ENCODE data around the gene TDRD9.

Gene TDRD9

DNA sequence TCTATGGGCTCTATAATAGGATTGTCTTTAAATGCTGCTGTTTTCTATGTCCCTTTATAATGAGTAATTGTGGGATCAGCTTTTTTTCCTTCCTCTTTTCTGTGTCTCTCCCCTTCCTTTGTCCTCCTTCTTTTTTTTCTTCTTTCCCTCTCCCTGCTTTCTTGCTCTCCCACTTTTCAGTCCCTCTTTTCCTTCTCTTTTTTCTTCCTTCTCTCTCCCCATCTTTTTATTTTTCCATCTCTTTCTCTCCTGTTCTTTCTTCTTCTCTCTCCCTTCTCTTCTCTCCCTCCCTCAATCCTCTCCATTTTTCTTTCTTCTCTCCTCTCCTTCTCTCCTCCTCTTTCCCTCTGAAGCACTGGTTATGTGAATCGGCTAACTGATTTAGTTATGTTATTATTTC, 76.6 kb downstream of the TDRD9 start:
- TF ChIP-seq, protein P1, sequence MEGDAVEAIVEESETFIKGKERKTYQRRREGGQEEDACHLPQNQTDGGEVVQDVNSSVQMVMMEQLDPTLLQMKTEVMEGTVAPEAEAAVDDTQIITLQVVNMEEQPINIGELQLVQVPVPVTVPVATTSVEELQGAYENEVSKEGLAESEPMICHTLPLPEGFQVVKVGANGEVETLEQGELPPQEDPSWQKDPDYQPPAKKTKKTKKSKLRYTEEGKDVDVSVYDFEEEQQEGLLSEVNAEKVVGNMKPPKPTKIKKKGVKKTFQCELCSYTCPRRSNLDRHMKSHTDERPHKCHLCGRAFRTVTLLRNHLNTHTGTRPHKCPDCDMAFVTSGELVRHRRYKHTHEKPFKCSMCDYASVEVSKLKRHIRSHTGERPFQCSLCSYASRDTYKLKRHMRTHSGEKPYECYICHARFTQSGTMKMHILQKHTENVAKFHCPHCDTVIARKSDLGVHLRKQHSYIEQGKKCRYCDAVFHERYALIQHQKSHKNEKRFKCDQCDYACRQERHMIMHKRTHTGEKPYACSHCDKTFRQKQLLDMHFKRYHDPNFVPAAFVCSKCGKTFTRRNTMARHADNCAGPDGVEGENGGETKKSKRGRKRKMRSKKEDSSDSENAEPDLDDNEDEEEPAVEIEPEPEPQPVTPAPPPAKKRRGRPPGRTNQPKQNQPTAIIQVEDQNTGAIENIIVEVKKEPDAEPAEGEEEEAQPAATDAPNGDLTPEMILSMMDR (IDR thresholded peaks at IDR 0.05; ENCODE audit: extremely low read depth, insufficient read depth, missing control alignments), result no peak
- no peak for DNase-seq (ENCODE audit: low spot score)
- in situ Hi-C loops (cut with MboI; ENCODE audit: low pct_unique_long_range_greater_than_20kb, low sequenced_read_pairs, unreplicated experiment), result no loop called here

DNA sequence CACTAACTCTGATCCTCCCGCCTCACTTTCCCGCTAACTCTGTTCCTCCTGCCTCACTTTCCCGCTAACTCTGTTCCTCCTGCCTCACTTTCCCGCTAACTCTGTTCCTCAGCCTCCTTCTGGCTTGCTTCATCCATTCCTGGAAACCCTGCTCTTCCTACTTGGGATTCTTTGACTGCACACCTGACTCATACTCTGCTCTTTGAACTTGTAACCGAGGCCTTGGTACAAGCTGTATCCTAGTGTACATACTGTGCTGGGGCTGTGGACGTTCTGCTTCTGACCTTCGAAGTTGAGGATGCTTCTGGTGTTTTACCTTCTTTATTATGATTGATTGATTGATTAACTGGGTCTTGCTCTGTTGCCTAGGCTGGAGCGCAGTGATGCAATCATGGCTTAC, 77.2 kb downstream of the TDRD9 start:
- TF ChIP-seq, protein P1 (IDR thresholded peaks at IDR 0.05; ENCODE audit: extremely low read depth, insufficient read depth, missing control alignments), result no peak
- DNase-seq (ENCODE audit: low spot score), result no peak
- in situ Hi-C loops (cut with MboI; ENCODE audit: low pct_unique_long_range_greater_than_20kb, low sequenced_read_pairs, unreplicated experiment), result no loop called here

DNA sequence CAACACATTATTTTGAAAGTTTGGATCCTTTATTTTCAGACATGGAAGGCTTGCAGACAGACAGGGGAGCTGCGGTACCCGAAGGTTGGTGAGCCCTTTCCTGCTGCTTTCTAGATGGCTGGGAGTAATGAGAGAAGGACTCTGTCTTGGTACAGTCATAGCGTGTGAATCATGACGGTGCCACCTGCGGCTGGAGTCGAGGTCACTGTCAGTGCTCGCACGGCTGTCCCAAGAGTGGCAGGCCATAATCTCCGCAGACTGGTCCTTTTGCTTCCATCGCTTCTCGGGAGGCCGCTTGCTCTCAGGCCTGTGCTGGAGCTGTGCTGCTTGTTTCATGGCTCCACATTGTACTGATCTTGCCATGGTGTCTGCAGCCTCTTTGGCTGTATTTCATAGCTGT, 78.9 kb downstream of the TDRD9 start:
- TF ChIP-seq, protein P1 (IDR thresholded peaks at IDR 0.05; ENCODE audit: extremely low read depth, insufficient read depth, missing control alignments), result no peak
- no peak for DNase-seq (ENCODE audit: low spot score)
- in situ Hi-C loops (cut with MboI; ENCODE audit: low pct_unique_long_range_greater_than_20kb, low sequenced_read_pairs, unreplicated experiment), result no loop called here

DNA sequence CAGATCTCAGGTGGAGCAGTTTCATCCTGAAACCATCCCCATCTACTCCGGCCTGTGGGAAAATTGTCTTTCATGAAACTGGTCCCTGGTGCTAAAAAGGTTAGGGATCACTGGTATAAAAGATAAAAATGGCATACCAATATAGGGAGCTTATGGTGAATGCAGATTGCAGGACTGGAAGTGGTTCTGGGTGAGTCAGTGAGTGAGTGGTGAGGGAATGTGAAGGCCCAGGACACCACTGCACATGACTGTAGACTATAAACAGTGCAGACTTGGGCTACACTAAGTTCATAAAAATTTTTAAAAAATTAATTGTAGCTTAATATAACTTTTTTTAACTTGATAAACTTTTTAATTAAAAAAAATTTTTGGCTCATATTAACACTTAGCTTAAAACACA, 81.0 kb downstream of the TDRD9 start:
- in situ Hi-C loops (cut with MboI; ENCODE audit: low pct_unique_long_range_greater_than_20kb, low sequenced_read_pairs, unreplicated experiment), result no loop called here
- no peak for DNase-seq (ENCODE audit: low spot score)
- TF ChIP-seq, protein P1 (IDR thresholded peaks at IDR 0.05; ENCODE audit: extremely low read depth, insufficient read depth, missing control alignments), result no peak

DNA sequence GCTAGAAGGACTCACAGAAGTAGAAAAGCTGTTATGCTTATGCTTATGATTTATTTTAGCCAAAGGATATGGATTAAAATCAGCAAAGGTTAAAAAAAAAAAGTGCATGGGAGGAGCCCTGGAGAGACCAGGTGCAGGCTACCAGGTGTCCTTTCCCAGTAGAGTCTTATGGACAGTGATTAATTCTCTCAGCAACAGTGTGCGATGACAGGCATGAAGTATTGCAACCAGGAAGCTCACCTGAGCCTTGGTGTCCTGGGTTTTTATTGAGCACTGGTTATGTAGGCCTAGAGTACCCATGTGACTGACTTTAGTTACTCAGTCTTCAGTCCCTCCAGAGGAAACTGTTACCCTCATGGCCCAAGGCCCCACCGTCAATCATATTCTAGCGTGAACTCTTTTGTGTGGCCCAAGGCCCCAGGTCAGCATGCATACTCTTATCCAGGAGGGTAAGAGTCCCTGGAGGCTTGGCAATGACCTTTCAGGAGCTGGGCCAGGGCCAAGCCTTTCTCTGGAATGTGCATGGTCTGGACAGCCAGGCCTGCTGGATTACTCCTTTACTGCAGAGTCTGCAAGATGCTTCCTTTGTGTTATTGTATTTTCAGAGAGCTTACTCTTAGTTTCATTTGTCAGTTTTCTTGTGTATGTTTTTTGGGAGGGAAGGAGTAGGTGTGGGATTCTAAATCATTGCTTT, 83.7 kb downstream of the TDRD9 start:
- no peak for DNase-seq (ENCODE audit: low spot score)
- in situ Hi-C loops (cut with MboI; ENCODE audit: low pct_unique_long_range_greater_than_20kb, low sequenced_read_pairs, unreplicated experiment), result no loop called here
- TF ChIP-seq, protein P1 (IDR thresholded peaks at IDR 0.05; ENCODE audit: extremely low read depth, insufficient read depth, missing control alignments), result no peak

DNA sequence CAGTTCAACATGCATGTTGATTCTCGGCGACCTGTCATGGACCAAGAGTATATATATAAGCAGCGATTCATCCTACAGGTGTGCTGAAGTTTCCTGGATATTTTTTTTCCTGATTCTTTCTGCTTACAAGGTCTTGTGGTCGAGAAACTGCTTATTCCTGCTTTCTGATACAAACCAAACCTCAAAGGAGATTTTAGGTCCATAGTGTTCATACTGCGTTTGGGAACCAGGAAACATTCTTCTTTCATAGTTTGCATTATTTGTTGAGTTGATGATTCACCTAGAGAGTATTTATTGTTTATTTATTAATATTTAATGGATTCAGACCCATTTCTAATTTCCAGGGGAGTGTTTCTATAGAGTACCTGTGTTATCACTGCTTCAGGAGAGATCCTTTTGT, 86.5 kb downstream of the TDRD9 start:
- no peak for DNase-seq (ENCODE audit: low spot score)
- TF ChIP-seq, protein P1 (IDR thresholded peaks at IDR 0.05; ENCODE audit: extremely low read depth, insufficient read depth, missing control alignments), result no peak
- in situ Hi-C loops (cut with MboI; ENCODE audit: low pct_unique_long_range_greater_than_20kb, low sequenced_read_pairs, unreplicated experiment), result no loop called here
